IMR-90 (cell line): ENCODE measurements around the gene LAMB3. TPM values are rescaled to one million over a fixed set of nuclear protein-coding genes. Genes with fewer than 3 reads are reported as not detected.

Source experiments
- ATAC-seq: fragments of 200-7000 bp; cut with Tn5 transposase; 2 replicates; pipeline ENCODE4 v1.9.1; 2020; ENCODE audit warnings: low read depth, mild to moderate bottlenecking, moderate library complexity
- BruUV-seq: library from RNA; stranded (reverse); fragments of 400-500 nt; replicated peaks from 2 replicates; lab custom pipeline; 2021; lab: Mats Ljungman, UMichigan
- CTCF ChIA-PET: fragments of 300-600 bp; formaldehyde crosslinking; extraction: SDS; loops from one replicate; lab custom pipeline; 2021; ENCODE audit warnings: antibody characterized with exemption; lab: Yijun Ruan, JAX
- POLR2A ChIA-PET: fragments of 300-600 bp; sonication (Branson Sonifier 250); formaldehyde crosslinking; loops from one replicate; lab custom pipeline; 2022; ENCODE audit warnings: antibody characterized with exemption; ENCODE audit not compliant: unreplicated experiment; lab: Charles Lee
- DNase-seq: peaks from one replicate; pipeline ENCODE4 v3.0.0; 2013
- H2AFZ ChIP-seq: replicated peaks from 2 replicates; pipeline ENCODE3; 2013; ENCODE audit warnings: low read length, mild to moderate bottlenecking; ENCODE audit not compliant: poor library complexity
- H2AK5ac ChIP-seq: 2 replicates; pipeline ENCODE4 v1.6.1; 2013; ENCODE audit warnings: low read depth, low read length, inconsistent platforms
- H2AK9ac ChIP-seq: replicated peaks from 2 replicates; pipeline ENCODE3; 2013; ENCODE audit warnings: mild to moderate bottlenecking, low read depth, low read length, moderate library complexity; ENCODE audit not compliant: poor library complexity
- H2BK120ac ChIP-seq: 2 replicates; pipeline ENCODE4 v1.6.1; 2013; ENCODE audit warnings: low read depth, low read length, inconsistent platforms
- H2BK15ac ChIP-seq: 3 replicates; pipeline ENCODE4 v1.6.1; 2013; ENCODE audit warnings: low read depth, low read length, inconsistent platforms
- H2BK20ac ChIP-seq: 2 replicates; pipeline ENCODE4 v1.6.1; 2013; ENCODE audit warnings: low read depth, mild to moderate bottlenecking, inconsistent platforms, low read length, moderate library complexity
- H2BK5ac ChIP-seq: 2 replicates; pipeline ENCODE4 v1.6.1; 2013; ENCODE audit warnings: mild to moderate bottlenecking, low read depth, low read length, inconsistent platforms; ENCODE audit not compliant: poor library complexity, severe bottlenecking
- H3K14ac ChIP-seq: replicated peaks from 2 replicates; pipeline ENCODE4 v1.6.1; 2013; ENCODE audit warnings: low read depth, low read length, inconsistent platforms
- H3K18ac ChIP-seq: 2 replicates; pipeline ENCODE4 v1.6.1; 2013; ENCODE audit warnings: low read depth, low read length, control low read depth
- H3K23ac ChIP-seq: 2 replicates; pipeline ENCODE4 v1.6.1; 2013; ENCODE audit warnings: low read depth, low read length, inconsistent platforms
- H3K27ac ChIP-seq: 2 replicates; pipeline ENCODE4 v1.5.1; 2013; ENCODE audit warnings: mild to moderate bottlenecking, control low read depth, low read length; ENCODE audit not compliant: insufficient read depth
- H3K27me3 ChIP-seq: 2 replicates; pipeline ENCODE4 v1.6.1; 2013; ENCODE audit warnings: low read length; ENCODE audit not compliant: control insufficient read depth, insufficient read depth
- H3K36me3 ChIP-seq: 2 replicates; pipeline ENCODE4 v1.6.1; 2013; ENCODE audit warnings: low read length, mixed read lengths; ENCODE audit not compliant: control insufficient read depth, insufficient read depth
- H3K4ac ChIP-seq: 2 replicates; pipeline ENCODE4 v1.6.1; 2013; ENCODE audit warnings: low read depth, low read length, inconsistent platforms
- H3K4me1 ChIP-seq: 2 replicates; pipeline ENCODE4 v1.6.1; 2013; ENCODE audit warnings: low read length, mixed read lengths; ENCODE audit not compliant: control insufficient read depth, insufficient read depth
- H3K4me2 ChIP-seq: 2 replicates; pipeline ENCODE4 v1.6.1; 2013; ENCODE audit warnings: low read depth, mild to moderate bottlenecking, control low read depth, low read length, moderate library complexity
- H3K4me3 ChIP-seq: 2 replicates; pipeline ENCODE4 v1.5.1; 2013; ENCODE audit warnings: low read depth, mild to moderate bottlenecking, control low read depth, low read length, moderate library complexity; ENCODE audit not compliant: insufficient read depth
- H3K56ac ChIP-seq: 2 replicates; pipeline ENCODE4 v1.6.1; 2013; ENCODE audit warnings: low read length, inconsistent platforms; ENCODE audit not compliant: insufficient read depth; ENCODE audit errors: extremely low read depth
- H3K79me1 ChIP-seq, 2 experiments: 2 replicates each; pipeline ENCODE4 v1.6.1; 2013; ENCODE audit warnings: low read length in 2 of 2, inconsistent platforms in 1 of 2, low read depth in 1 of 2
- H3K9ac ChIP-seq: 2 replicates; pipeline ENCODE4 v1.6.1; 2013; ENCODE audit warnings: low read depth, low read length, control low read depth
- H3K9me1 ChIP-seq: 2 replicates; pipeline ENCODE4 v1.6.1; 2013; ENCODE audit warnings: low read length, inconsistent platforms; ENCODE audit not compliant: insufficient read depth
- H3K9me3 ChIP-seq: 2 replicates; pipeline ENCODE4 v1.6.1; 2013; ENCODE audit warnings: low read length; ENCODE audit not compliant: control insufficient read depth, insufficient read depth
- H4K20me1 ChIP-seq: 2 replicates; pipeline ENCODE4 v1.6.1; 2013; ENCODE audit warnings: low read length, inconsistent platforms; ENCODE audit not compliant: insufficient read depth
- H4K5ac ChIP-seq: 2 replicates; pipeline ENCODE4 v1.6.1; 2013; ENCODE audit warnings: mild to moderate bottlenecking, low read depth, low read length, control low read depth
- H4K8ac ChIP-seq, 2 experiments: 2 replicates each; pipeline ENCODE4 v1.6.1; 2013; ENCODE audit warnings: low read depth in 2 of 2, low read length in 2 of 2, control low read depth in 1 of 2, inconsistent platforms in 1 of 2
- H4K91ac ChIP-seq: 2 replicates; pipeline ENCODE4 v1.6.1; 2013; ENCODE audit warnings: low read depth, low read length, inconsistent platforms; ENCODE audit not compliant: insufficient read depth
- MAZ ChIP-seq: IDR thresholded peaks from 2 replicates; pipeline ENCODE4 v1.6.1; 2012; ENCODE audit warnings: low read depth, mild to moderate bottlenecking, low read length, improper control_type of control experiment, moderate library complexity, borderline replicate concordance
- MXI1 ChIP-seq: IDR thresholded peaks from 2 replicates; pipeline ENCODE4 v1.6.1; 2012; ENCODE audit warnings: low read depth, mild to moderate bottlenecking, low read length, moderate library complexity, borderline replicate concordance
- NFE2L2 ChIP-seq: fragments of 150-350 bp; IDR thresholded peaks from 2 replicates; pipeline ENCODE4 v1.6.1; 2016; ENCODE audit warnings: low read depth, mild to moderate bottlenecking, low read length
- POLR2A ChIP-seq: IDR thresholded peaks from 2 replicates; pipeline ENCODE4 v1.6.1; 2012; ENCODE audit warnings: mild to moderate bottlenecking, low read depth, low read length
- RAD21 ChIP-seq: IDR thresholded peaks from 2 replicates; pipeline ENCODE4 v1.6.1; 2012; ENCODE audit warnings: low read length, improper control_type of control experiment
- RFX5 ChIP-seq: IDR thresholded peaks from 2 replicates; pipeline ENCODE4 v1.8.0; 2012; ENCODE audit warnings: low read depth, mild to moderate bottlenecking, low read length, moderate library complexity
- WGBS, 2 experiments: methylation state at CpG; one replicate each; pipeline versions ENCODE4 v1.1.5 to v1.1.7; 2013; ENCODE audit warnings: missing lambda C conversion rate in 2 of 2; ENCODE audit not compliant: insufficient read length in 1 of 2; ENCODE audit errors: extremely low coverage in 2 of 2; 5-methylcytosine and 5-hydroxymethylcytosine counted together
- dilution Hi-C: fragments of 300-500 bp; cut with HindIII; formaldehyde crosslinking; loops from one replicate; pipeline ENCODE4 v1.14.3; 2018; ENCODE audit warnings: low sequenced_read_pairs; ENCODE audit not compliant: unreplicated experiment
- in situ Hi-C: fragments of 300-500 bp; cut with MboI; formaldehyde crosslinking; loops from 3 replicates; pipeline ENCODE4 v1.14.3; 2019; ENCODE audit warnings: low sequenced_read_pairs, inconsistent platforms, mixed read lengths
- intact Hi-C: fragments of 100-400 bp; cut with micrococcal nuclease; formaldehyde crosslinking; loops from 2 replicates; pipeline ENCODE4 v1.10.0; 2022
- polyA plus RNA-seq, 3 experiments: library from polyadenylated mRNA; depleted of rRNA; stranded (reverse); fragments of >200 nt; gene quantifications; 2 replicates each; pipeline ENCODE4 v1.2.3, GENCODE V29; 2012; ENCODE audit warnings: low replicate concordance in 1 of 3
- total RNA-seq: library from RNA; depleted of rRNA; stranded (reverse); fragments of >200 nt; gene quantifications from 2 replicates; pipeline ENCODE4 v1.2.3, GENCODE V29; 2012

The LAMB3 gene
- total and polyA plus RNA-seq, 2 of the 4 experiments (the other 2 are of a cell fraction), result 0.72 to 2.1 TPM

DNA sequence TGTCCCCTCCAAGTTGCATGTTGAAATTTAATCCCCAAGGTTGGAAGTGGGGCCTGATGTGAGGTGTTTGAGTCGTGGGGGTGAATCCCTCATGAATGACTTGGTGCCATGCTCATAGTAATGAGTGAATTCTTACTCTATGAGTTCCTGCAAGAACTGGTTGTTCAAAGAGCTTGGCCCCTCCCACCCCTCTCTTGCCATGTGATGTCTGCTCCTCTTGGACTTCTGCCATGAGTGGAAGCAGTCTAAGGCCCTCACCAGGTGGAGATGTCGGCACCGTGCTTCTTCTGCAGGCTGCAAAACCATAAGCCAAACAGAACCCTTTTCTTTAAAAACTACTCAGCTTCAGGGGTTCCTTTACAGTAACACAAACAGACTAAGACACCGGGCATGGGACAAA lies 37.3 kb upstream of the LAMB3 start:
- H3K14ac ChIP-seq, result no peak overlapping the region
- no peak overlapping the region for H4K91ac ChIP-seq
- H2AFZ ChIP-seq, result no peak overlapping the region
- TF ChIP-seq MXI1, result no peak
- no peak for TF ChIP-seq RAD21
- no peak for TF ChIP-seq RFX5
- no peak for TF ChIP-seq POLR2A
- no peak for TF ChIP-seq NFE2L2
- no peak for TF ChIP-seq MAZ
- no TSS peak for BruUV-seq
- ChIA-PET CTCF (interaction anchor here (1.0 kb wide), 1 partner anchor 124 kb away, joined by 3 read pairs; no protein-coding TSS in a partner anchor), POLR2A (no interaction called here)
- no peak overlapping the region for H4K5ac ChIP-seq
- 0 out of 2 replicates have a peak, but pooled peaks cover 4% of the 10 kb centered on the region for H3K9me1 ChIP-seq
- no peak overlapping the region for H2BK15ac ChIP-seq
- WGBS, 2 experiments, result no CpG with 5 or more reads among the region's 4 CpGs
- no peak overlapping the region for H3K18ac ChIP-seq
- no peak overlapping the region for H3K4me3 ChIP-seq
- H3K4ac ChIP-seq, result no peak overlapping the region
- H3K4me2 ChIP-seq, result no peak overlapping the region
- in situ Hi-C loops, result no loop called here
- no peak overlapping the region for H3K23ac ChIP-seq
- no peaks in the 10 kb centered on the region for H3K79me1 ChIP-seq
- intact Hi-C loops, result no loop called here
- dilution Hi-C loops, result no loop called here
- H4K8ac ChIP-seq, result no peak overlapping the region
- H4K20me1 ChIP-seq, result no peaks in the 10 kb centered on the region
- H2AK5ac ChIP-seq, result no peak overlapping the region
- no peak overlapping the region for H2BK5ac ChIP-seq
- no peaks in the 10 kb centered on the region for H3K36me3 ChIP-seq
- H2BK20ac ChIP-seq, result no peak overlapping the region
- H2BK120ac ChIP-seq, result no peak overlapping the region
- peaks cover 5% of the 10 kb centered on the region; the same call in 1 of the 2 replicates for H3K4me1 ChIP-seq
- ATAC-seq, result no peak
- H3K9me3 ChIP-seq, result no peaks in the 10 kb centered on the region
- no peak overlapping the region for H3K27ac ChIP-seq
- H3K56ac ChIP-seq, result no peak overlapping the region
- H2AK9ac ChIP-seq, result no peak overlapping the region
- H3K27me3 ChIP-seq, result no peaks in the 10 kb centered on the region; the same call in 1 of the 2 replicates
- no peak overlapping the region for H3K9ac ChIP-seq
- DNase-seq, result no peak
